ENCODE data around the gene PLEKHM3.

Gene PLEKHM3

GRCh38 chr2:207905546-207905945 lies 119.8 kb downstream of the PLEKHM3 start:
- TF ChIP-seq FOXM1 (IDR thresholded peaks at IDR 0.05; ENCODE audit: borderline replicate concordance, low read depth) = no peak
- no peak for TF ChIP-seq TCF12 (IDR thresholded peaks at IDR 0.05; ENCODE audit: low read depth)
- no peak for TF ChIP-seq CREB1 (IDR thresholded peaks at IDR 0.05; ENCODE audit: low read depth)
- no peak for TF ChIP-seq ZBTB7A (IDR thresholded peaks at IDR 0.05; ENCODE audit: low read depth)
- TF ChIP-seq EGR1 (IDR thresholded peaks at IDR 0.05) = no peak
- TF ChIP-seq CEBPB (IDR thresholded peaks at IDR 0.05) = no peak
- TF ChIP-seq EP300 (IDR thresholded peaks at IDR 0.05; ENCODE audit: borderline replicate concordance) = no peak
- no peak for TF ChIP-seq USF1 (IDR thresholded peaks at IDR 0.05)
- TF ChIP-seq YY1 (IDR thresholded peaks at IDR 0.05; ENCODE audit: low read depth) = no peak
- TF ChIP-seq REST (IDR thresholded peaks at IDR 0.05; ENCODE audit: low read depth) = no peak
- no peak for TF ChIP-seq NFIC (IDR thresholded peaks at IDR 0.05)
- no peak for TF ChIP-seq TAF1 (IDR thresholded peaks at IDR 0.05; ENCODE audit: low read depth)

GRCh38 chr2:207903236-207903635 lies 122.1 kb downstream of the PLEKHM3 start:
- TF ChIP-seq NFIC (IDR thresholded peaks at IDR 0.05) (no peak), TEAD4 (IDR thresholded peaks at IDR 0.05) (no peak), YY1 (IDR thresholded peaks at IDR 0.05; ENCODE audit: low read depth) (no peak), CEBPB (IDR thresholded peaks at IDR 0.05) (no peak), RAD21 (IDR thresholded peaks at IDR 0.05; ENCODE audit: low read depth) (no peak), REST (IDR thresholded peaks at IDR 0.05; ENCODE audit: low read depth) (no peak), EGR1 (IDR thresholded peaks at IDR 0.05) (no peak), TCF12 (IDR thresholded peaks at IDR 0.05; ENCODE audit: low read depth) (no peak), EP300 (IDR thresholded peaks at IDR 0.05; ENCODE audit: borderline replicate concordance) (no peak), ZBTB7A (IDR thresholded peaks at IDR 0.05; ENCODE audit: low read depth) (no peak), TAF1 (IDR thresholded peaks at IDR 0.05; ENCODE audit: low read depth) (no peak), FOXM1 (IDR thresholded peaks at IDR 0.05; ENCODE audit: borderline replicate concordance, low read depth) (no peak)
- TF ChIP-seq, protein P1, sequence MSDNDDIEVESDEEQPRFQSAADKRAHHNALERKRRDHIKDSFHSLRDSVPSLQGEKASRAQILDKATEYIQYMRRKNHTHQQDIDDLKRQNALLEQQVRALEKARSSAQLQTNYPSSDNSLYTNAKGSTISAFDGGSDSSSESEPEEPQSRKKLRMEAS (IDR thresholded peaks at IDR 0.05) = no peak

- TF ChIP-seq ZBTB7A (IDR thresholded peaks at IDR 0.05; ENCODE audit: low read depth) (no peak), CREB1 (IDR thresholded peaks at IDR 0.05; ENCODE audit: low read depth) (no peak), TAF1 (IDR thresholded peaks at IDR 0.05; ENCODE audit: low read depth) (no peak), EGR1 (IDR thresholded peaks at IDR 0.05) (no peak), YY1 (IDR thresholded peaks at IDR 0.05; ENCODE audit: low read depth) (no peak), USF1 (IDR thresholded peaks at IDR 0.05) (no peak), REST (IDR thresholded peaks at IDR 0.05; ENCODE audit: low read depth) (no peak), EP300 (IDR thresholded peaks at IDR 0.05; ENCODE audit: borderline replicate concordance) (no peak), TEAD4 (IDR thresholded peaks at IDR 0.05) (no peak), FOXM1 (IDR thresholded peaks at IDR 0.05; ENCODE audit: borderline replicate concordance, low read depth) (no peak), TCF12 (IDR thresholded peaks at IDR 0.05; ENCODE audit: low read depth) (no peak), NFIC (IDR thresholded peaks at IDR 0.05) (no peak; the same call in 1 of the 2 replicates), RAD21 (IDR thresholded peaks at IDR 0.05; ENCODE audit: low read depth) (no peak), CEBPB (IDR thresholded peaks at IDR 0.05) (no peak)
- TF ChIP-seq, protein P1 (IDR thresholded peaks at IDR 0.05) = no peak
Measured at GRCh38 chr2:207902821-207903220, 122.5 kb downstream of the PLEKHM3 start.

DNA sequence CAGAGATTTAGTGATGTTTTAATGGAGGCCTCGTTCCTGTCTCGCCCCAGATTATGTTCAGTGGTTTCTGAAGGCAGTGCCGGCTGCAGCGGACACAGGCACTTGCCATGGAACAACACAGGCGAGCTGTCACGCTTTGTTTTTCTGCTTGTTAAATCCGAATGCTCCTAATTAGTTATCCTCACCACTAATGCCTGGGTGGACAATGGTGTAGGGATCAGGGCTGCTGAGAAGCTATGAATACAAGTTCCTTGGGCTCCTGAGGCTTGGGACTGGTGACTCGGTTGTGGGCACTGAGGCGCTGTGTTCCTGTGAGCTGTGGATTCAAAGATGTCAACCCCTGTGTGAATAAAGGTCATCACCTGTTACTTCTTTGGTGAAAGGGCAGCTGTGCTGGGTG lies 123.5 kb downstream of the PLEKHM3 start:
- TF ChIP-seq USF1 (IDR thresholded peaks at IDR 0.05) (no peak), REST (IDR thresholded peaks at IDR 0.05; ENCODE audit: low read depth) (no peak), EP300 (IDR thresholded peaks at IDR 0.05; ENCODE audit: borderline replicate concordance) (no peak), RAD21 (IDR thresholded peaks at IDR 0.05; ENCODE audit: low read depth) (no peak), NFIC (IDR thresholded peaks at IDR 0.05) (no peak), YY1 (IDR thresholded peaks at IDR 0.05; ENCODE audit: low read depth) (no peak), TEAD4 (IDR thresholded peaks at IDR 0.05) (no peak), TCF12 (IDR thresholded peaks at IDR 0.05; ENCODE audit: low read depth) (no peak), ZBTB7A (IDR thresholded peaks at IDR 0.05; ENCODE audit: low read depth) (no peak), FOXM1 (IDR thresholded peaks at IDR 0.05; ENCODE audit: borderline replicate concordance, low read depth) (no peak), EGR1 (IDR thresholded peaks at IDR 0.05) (no peak)
- TF ChIP-seq, protein P1 (IDR thresholded peaks at IDR 0.05) = no peak
